ENCODE data around the gene EHF. TPM values are rescaled to one million over a fixed set of nuclear protein-coding genes. Genes with fewer than 3 reads are reported as not detected.

Gene EHF
- total RNA-seq, 2 donors from 2014 or later, result 164 to 332 TPM

DNA sequence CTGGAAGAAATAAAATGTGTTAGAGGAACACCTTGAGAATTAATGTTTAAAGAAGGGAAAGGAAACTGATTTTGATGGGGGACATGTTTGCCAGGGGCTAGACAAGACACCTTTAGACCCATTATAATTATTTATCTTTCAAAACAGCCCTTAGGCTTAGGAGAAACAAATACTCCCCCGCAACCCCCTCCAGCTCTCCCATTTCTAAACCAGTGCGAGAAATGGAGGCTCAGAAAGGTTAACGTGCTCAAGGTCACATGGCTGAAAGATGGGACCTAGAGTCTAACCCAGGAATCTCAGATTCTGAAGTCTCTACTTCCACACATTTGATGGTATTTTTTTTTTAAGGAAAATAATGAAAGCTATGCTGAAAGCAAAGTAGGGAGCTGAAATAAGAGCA is 18.0 kb downstream of the EHF start:
- H3K36me3 ChIP-seq, result no peaks in the 10 kb centered on the region
- TF ChIP-seq CTCF (IDR thresholded peaks at IDR 0.05) (no peak), POLR2AphosphoS5 (IDR thresholded peaks at IDR 0.05) (no peak), POLR2A (IDR thresholded peaks at IDR 0.05) (no peak)
- 60% methylated on average over 3 of the region's 3 CpGs for whole genome bisulfite sequencing
- no peak overlapping the region for H3K4me3 ChIP-seq
- H3K27ac ChIP-seq, result peak overlapping the region; percentile 78 to 90
- DNase-seq (ENCODE audit: low spot score), result no peak
- H3K9me3 ChIP-seq, result no peaks in the 10 kb centered on the region
- intact Hi-C loops (cut with DNase I), result no loop called here
- H3K4me1 ChIP-seq (replicated peaks), result peaks cover 41% of the 10 kb centered on the region
- H3K27me3 ChIP-seq (replicated peaks; ENCODE audit: insufficient read depth), result no peaks in the 10 kb centered on the region

- Histone ChIP-seq H3K27me3 (replicated peaks; ENCODE audit: insufficient read depth) (no peaks in the 10 kb centered on the region), H3K27ac (peak overlapping the region; percentile 78 to 90), H3K9me3 (no peaks in the 10 kb centered on the region), H3K4me1 (replicated peaks) (peaks cover 35% of the 10 kb centered on the region), H3K36me3 (no peaks in the 10 kb centered on the region), H3K4me3 (peak overlapping the region in 1 of 2 donors; percentile 6)
- intact Hi-C loops (cut with DNase I), result no loop called here
- TF ChIP-seq POLR2AphosphoS5 (IDR thresholded peaks at IDR 0.05) (peak; percentile 74), CTCF (IDR thresholded peaks at IDR 0.05) (no peak), POLR2A (IDR thresholded peaks at IDR 0.05) (no peak)
- WGBS, result 38% methylated on average over 4 of the region's 4 CpGs
- DNase-seq (ENCODE audit: low spot score), result no peak
Measured at GRCh38 chr11:34639545-34639944, 18.7 kb downstream of the EHF start.

- intact Hi-C loops (cut with DNase I), result no loop called here
- Histone ChIP-seq H3K4me3 (peak overlapping the region in 1 of 2 donors; percentile 6), H3K4me1 (replicated peaks) (peaks cover 37% of the 10 kb centered on the region), H3K27ac (peak overlapping the region; percentile 78 to 90), H3K9me3 (no peaks in the 10 kb centered on the region), H3K36me3 (no peaks in the 10 kb centered on the region), H3K27me3 (replicated peaks; ENCODE audit: insufficient read depth) (no peaks in the 10 kb centered on the region)
- WGBS, result 54% methylated on average over 8 of the region's 8 CpGs
- TF ChIP-seq POLR2AphosphoS5 (IDR thresholded peaks at IDR 0.05), result peak; percentile 86
- TF ChIP-seq POLR2A (IDR thresholded peaks at IDR 0.05), result peak; percentile 25
- TF ChIP-seq CTCF (IDR thresholded peaks at IDR 0.05), result no peak
- peak; percentile 91 for DNase-seq (ENCODE audit: low spot score)
Measured at GRCh38 chr11:34640050-34640923, 19.4 kb downstream of the EHF start.

DNA sequence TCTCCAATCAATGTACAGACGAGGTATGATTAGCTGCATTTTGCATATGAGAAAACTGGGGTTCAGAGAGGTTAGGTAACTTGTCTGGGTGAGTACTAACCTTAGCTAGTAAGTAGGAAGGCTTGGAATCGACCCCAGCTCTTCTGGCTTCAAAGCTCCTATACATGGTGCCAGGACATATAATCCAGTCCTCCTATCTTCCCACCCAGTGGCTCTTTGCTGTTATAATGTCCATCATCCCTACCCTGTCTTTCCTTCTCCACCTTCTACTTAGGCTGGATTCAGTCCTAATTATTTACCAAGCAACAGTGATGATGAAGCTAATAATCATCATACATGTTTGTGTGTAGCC is 20.0 kb downstream of the EHF start:
- Histone ChIP-seq H3K9me3 (no peaks in the 10 kb centered on the region), H3K27me3 (replicated peaks; ENCODE audit: insufficient read depth) (no peaks in the 10 kb centered on the region), H3K36me3 (no peaks in the 10 kb centered on the region), H3K4me1 (replicated peaks) (peaks cover 41% of the 10 kb centered on the region), H3K4me3 (no peak overlapping the region), H3K27ac (peak overlapping the region; percentile 78 to 90)
- DNase-seq (ENCODE audit: low spot score), result no peak
- intact Hi-C loops (cut with DNase I), result no loop called here
- WGBS, result 56% methylated on average over 2 of the region's 2 CpGs
- no peak for TF ChIP-seq POLR2AphosphoS5 (IDR thresholded peaks at IDR 0.05)
- no peak for TF ChIP-seq POLR2A (IDR thresholded peaks at IDR 0.05)
- TF ChIP-seq CTCF (IDR thresholded peaks at IDR 0.05), result no peak

- Histone ChIP-seq H3K9me3 (no peaks in the 10 kb centered on the region), H3K27me3 (replicated peaks; ENCODE audit: insufficient read depth) (no peaks in the 10 kb centered on the region), H3K4me1 (replicated peaks) (peaks cover 36% of the 10 kb centered on the region), H3K27ac (peak overlapping the region; percentile 78 to 90), H3K4me3 (no peak overlapping the region), H3K36me3 (no peaks in the 10 kb centered on the region)
- TF ChIP-seq POLR2AphosphoS5 (IDR thresholded peaks at IDR 0.05) (peak; percentile 61), POLR2A (IDR thresholded peaks at IDR 0.05) (no peak), CTCF (IDR thresholded peaks at IDR 0.05) (no peak)
- 23% methylated on average over 5 of the region's 5 CpGs for WGBS
- intact Hi-C loops (cut with DNase I), result no loop called here
- no peak for DNase-seq (ENCODE audit: low spot score)
Measured at GRCh38 chr11:34641456-34641855, 20.6 kb downstream of the EHF start.

All from prostate gland (tissue), 2 donors.